ENCODE results near the gene GRAMD1A. TPM values are rescaled to one million over a fixed set of nuclear protein-coding genes. Genes with fewer than 3 reads are reported as not detected.

Gene GRAMD1A
- total and polyA plus RNA-seq, 9 of the 15 experiments (the other 6 are each of a cell fraction or from before 2014, with no cell fraction given): 1.4 to 63.8 (median 38.5) TPM

- Histone ChIP-seq H3K27me3 (ENCODE audit: control insufficient read depth in 2 of 2, insufficient read depth in 2 of 2, low read length in 2 of 2) (0 out of 5 replicates have a peak, but pooled peaks cover 0 to 2% of the 10 kb centered on the region in 2 experiments), H3K27ac (ENCODE audit: extremely low read depth, low read depth, low read length) (no peak overlapping the region), H3K9ac (ENCODE audit: insufficient read depth in 1 of 2, low read depth in 2 of 2, low read length in 2 of 2) (no peak overlapping the region), H3K4me3 (no peak overlapping the region), H3K9me1 (ENCODE audit: control insufficient read depth, insufficient read depth, low read length) (no peaks in the 10 kb centered on the region), H3K4me1 (replicated peaks in 1 of 2; ENCODE audit: control insufficient read depth in 2 of 2, insufficient read depth in 2 of 2, low read length in 2 of 2) (peaks cover 0 to 19% of the 10 kb centered on the region in 2 experiments; a peak in 4 of 5 replicates), H3K9me3 (replicated peaks; ENCODE audit: control insufficient read depth, insufficient read depth, low read depth, low read length) (no peaks in the 10 kb centered on the region), H4K20me1 (replicated peaks; ENCODE audit: control insufficient read depth, insufficient read depth, low read length) (0 out of 2 replicates have a peak, but pooled peaks cover 3% of the 10 kb centered on the region), H3K4me2 (ENCODE audit: insufficient read depth, low read length) (no peak overlapping the region), H2AFZ (ENCODE audit: low read depth, low read length) (no peak overlapping the region), H3K36me3 (ENCODE audit: control insufficient read depth, insufficient read depth, low read length) (peaks cover 58% of the 10 kb centered on the region), H3K79me2 (ENCODE audit: control insufficient read depth, insufficient read depth, low read length) (no peaks in the 10 kb centered on the region)
- WGBS (ENCODE audit: insufficient coverage, low coverage, missing lambda C conversion rate): 88% methylated on average over 8 of the region's 8 CpGs
- no peak for ATAC-seq
- no TSS peak for BruUV-seq (replicated peaks)
- CTCF ChIA-PET (ENCODE audit: low intra/inter-chr PET ratio): no interaction called here
- DNase-seq (ENCODE audit: extremely low read depth in 1 of 4, low spot score in 3 of 4): no peak
- FAIRE-seq: no peak
- peak; percentile 82 for TF ChIP-seq ZNF121 (CRISPR knock-in tag; conservative IDR thresholded peaks at IDR 0.05)
- no peak for TF ChIP-seq SRSF7 (optimal IDR thresholded peaks at IDR 0.05; ENCODE audit: low read depth, low read length)
- POLR2A ChIA-PET: interaction anchor here (0.6 to 3.3 kb wide), 5 partner anchors 11 to 21 kb away, joined by 3 to 18 read pairs (median 4); no protein-coding TSS in a partner anchor
- in situ Hi-C loops (cut with MboI) (no loop called here), intact Hi-C loops (cut with micrococcal nuclease) (no loop called here)
These were observed 26.9 kb downstream of the GRAMD1A start for GRCh38 chr19:35027009-35027408.

- no peak overlapping the region for H2AFZ ChIP-seq (ENCODE audit: low read depth, low read length)
- H3K9me3 ChIP-seq (replicated peaks; ENCODE audit: control insufficient read depth, insufficient read depth, low read depth, low read length): no peaks in the 10 kb centered on the region
- FAIRE-seq (peak; percentile 40), ATAC-seq (no peak; the same call in 2 of the 3 replicates), DNase-seq (ENCODE audit: extremely low read depth in 1 of 4, low spot score in 3 of 4) (no peak)
- H3K4me1 ChIP-seq (replicated peaks in 1 of 2; ENCODE audit: control insufficient read depth in 2 of 2, insufficient read depth in 2 of 2, low read length in 2 of 2): peaks cover 0 to 22% of the 10 kb centered on the region in 2 experiments; a peak in 4 of 5 replicates
- TSS peak; percentile 17 for BruUV-seq (replicated peaks)
- ChIA-PET CTCF (ENCODE audit: low intra/inter-chr PET ratio) (interaction anchor here (0.6 kb wide), 1 partner anchor 388 kb away, joined by 3 read pairs; no protein-coding TSS in a partner anchor), POLR2A (interaction anchor here (0.6 to 3.3 kb wide), 4 partner anchors 10 to 250 kb away, joined by 3 to 18 read pairs (median 5); no protein-coding TSS in a partner anchor)
- no peaks in the 10 kb centered on the region for H3K79me2 ChIP-seq (ENCODE audit: control insufficient read depth, insufficient read depth, low read length)
- intact Hi-C loops (cut with micrococcal nuclease): no loop called here
- in situ Hi-C loops (cut with MboI): no loop called here
- H3K4me3 ChIP-seq: no peak overlapping the region
- 80% methylated on average over 7 of the region's 7 CpGs for WGBS (ENCODE audit: insufficient coverage, low coverage, missing lambda C conversion rate)
- peaks cover 50% of the 10 kb centered on the region for H3K36me3 ChIP-seq (ENCODE audit: control insufficient read depth, insufficient read depth, low read length)
- H3K27ac ChIP-seq (ENCODE audit: extremely low read depth, low read depth, low read length): no peak overlapping the region
- peaks cover 2 to 10% of the 10 kb centered on the region in 2 experiments; a peak in 1 of 5 replicates for H3K27me3 ChIP-seq (ENCODE audit: control insufficient read depth in 2 of 2, insufficient read depth in 2 of 2, low read length in 2 of 2)
- H3K9me1 ChIP-seq (ENCODE audit: control insufficient read depth, insufficient read depth, low read length): no peaks in the 10 kb centered on the region
- H3K4me2 ChIP-seq (ENCODE audit: insufficient read depth, low read length): no peak overlapping the region
- no peak overlapping the region for H3K9ac ChIP-seq (ENCODE audit: insufficient read depth in 1 of 2, low read depth in 2 of 2, low read length in 2 of 2)
- 0 out of 2 replicates have a peak, but pooled peaks cover 3% of the 10 kb centered on the region for H4K20me1 ChIP-seq (replicated peaks; ENCODE audit: control insufficient read depth, insufficient read depth, low read length)
- TF ChIP-seq FOXP1 (CRISPR knock-in tag; IDR thresholded peaks at IDR 0.05): no peak
- no peak for TF ChIP-seq KLF6 (CRISPR knock-in tag; IDR thresholded peaks at IDR 0.05; ENCODE audit: borderline replicate concordance)
- no peak for TF ChIP-seq ZNF280B (CRISPR knock-in tag; IDR thresholded peaks at IDR 0.05)
- TF ChIP-seq NFYB (IDR thresholded peaks at IDR 0.05; ENCODE audit: extremely low read depth, insufficient read length): no peak
These were observed 27.9 kb downstream of the GRAMD1A start for GRCh38 chr19:35027851-35028599.
